HepG2 (cell line): ENCODE data around the gene TOR4A. TPM values are rescaled to one million over a fixed set of nuclear protein-coding genes. Genes with fewer than 3 reads are reported as not detected.

ENCODE experiments used
- AHDC1 ChIP-seq: sonication (generic); formaldehyde crosslinking; IDR thresholded peaks from 2 replicates; pipeline ENCODE4 v1.5.1; 2020; ENCODE audit warnings: mild to moderate bottlenecking, missing genetic modification reagents, borderline replicate concordance
- CSRNP2 ChIP-seq: sonication (generic); formaldehyde crosslinking; conservative IDR thresholded peaks from 2 replicates; pipeline ENCODE4 v1.8.0; 2022; ENCODE audit warnings: low read depth, missing genetic modification reagents
- SALL2 ChIP-seq: sonication (generic); formaldehyde crosslinking; IDR thresholded peaks from 2 replicates; pipeline ENCODE4 v1.8.1; 2023; ENCODE audit warnings: mild to moderate bottlenecking, missing genetic modification reagents, inconsistent platforms
- SIX1 ChIP-seq: sonication (generic); formaldehyde crosslinking; IDR thresholded peaks from 2 replicates; pipeline ENCODE4 v1.4.0; 2020; ENCODE audit warnings: missing genetic modification reagents, borderline replicate concordance
- SP4 ChIP-seq: sonication (generic); formaldehyde crosslinking; IDR thresholded peaks from 2 replicates; pipeline ENCODE4 v1.8.1; 2023; ENCODE audit warnings: mild to moderate bottlenecking, missing genetic modification reagents
- TBP ChIP-seq: sonication (generic); formaldehyde crosslinking; IDR thresholded peaks from 2 replicates; pipeline ENCODE4 v1.5.0; 2020; ENCODE audit warnings: missing genetic modification reagents
- XBP1 ChIP-seq: sonication (generic); formaldehyde crosslinking; IDR thresholded peaks from 2 replicates; pipeline ENCODE4 v1.5.0; 2020; ENCODE audit warnings: missing genetic modification reagents
- ZFY ChIP-seq: sonication (generic); formaldehyde crosslinking; IDR thresholded peaks from 2 replicates; pipeline ENCODE4 v1.4.0; 2020; ENCODE audit warnings: missing genetic modification reagents
- ZNF180 ChIP-seq: sonication (generic); formaldehyde crosslinking; IDR thresholded peaks from 2 replicates; pipeline ENCODE4 v1.4.0; 2020; ENCODE audit warnings: low read depth, missing genetic modification reagents, borderline replicate concordance
- ZNF354B ChIP-seq: sonication (generic); formaldehyde crosslinking; IDR thresholded peaks from 2 replicates; pipeline ENCODE4 v1.8.0; 2022; ENCODE audit warnings: mild to moderate bottlenecking, missing genetic modification reagents
- ZNF570 ChIP-seq: sonication (generic); formaldehyde crosslinking; IDR thresholded peaks from 2 replicates; pipeline ENCODE4 v1.4.0; 2020; ENCODE audit warnings: mild to moderate bottlenecking, missing genetic modification reagents, borderline replicate concordance
- ZNF639 ChIP-seq: conservative IDR thresholded peaks from 2 replicates; pipeline ENCODE4 v1.6.1; 2018; ENCODE audit warnings: missing genetic modification reagents
- polyA plus RNA-seq, 8 experiments: library from polyadenylated mRNA; depleted of rRNA in 3 of 8; stranded (reverse) in 7 of 8; unstranded in 1 of 8; fragments of >200 nt; fragmentation: Illumina TruSeq in 4 of 8; extraction: Trizol in 4 of 8; gene quantifications; 2 replicates each; pipeline versions ENCODE4 v1.2.1 to v1.2.3, GENCODE V29; 2011 to 2016; ENCODE audit warnings: low read depth in 4 of 8, missing spikeins in 1 of 8, mixed read lengths in 1 of 8; ENCODE audit not compliant: insufficient read depth in 1 of 8
- total RNA-seq, 5 experiments: library from RNA; depleted of rRNA; stranded (reverse); fragments of >200 nt; fragmentation: Illumina TruSeq; extraction: Trizol; gene quantifications; 2 replicates each; pipeline ENCODE4 v1.2.3, GENCODE V29; 2016; ENCODE audit warnings: low read depth in 1 of 5
- TF ChIP-seq, protein P1 (sequence below): sonication (generic); formaldehyde crosslinking; IDR thresholded peaks from 2 replicates; pipeline ENCODE4 v1.5.0; 2020; ENCODE audit warnings: mild to moderate bottlenecking, missing genetic modification reagents, borderline replicate concordance
- TF ChIP-seq, protein P2 (sequence below): sonication (generic); formaldehyde crosslinking; IDR thresholded peaks from 2 replicates; pipeline ENCODE4 v1.5.0; 2020; ENCODE audit warnings: missing genetic modification reagents
- TF ChIP-seq, protein P3 (sequence below): sonication (generic); formaldehyde crosslinking; IDR thresholded peaks from 2 replicates; pipeline ENCODE4 v1.8.1; 2023; ENCODE audit warnings: mild to moderate bottlenecking, moderate library complexity, missing genetic modification reagents

TOR4A gene
- total and polyA plus RNA-seq, 2 of the 13 experiments (the other 11 are each of a cell fraction or from before 2014, with no cell fraction given) = 11.1 to 14.2 TPM

DNA sequence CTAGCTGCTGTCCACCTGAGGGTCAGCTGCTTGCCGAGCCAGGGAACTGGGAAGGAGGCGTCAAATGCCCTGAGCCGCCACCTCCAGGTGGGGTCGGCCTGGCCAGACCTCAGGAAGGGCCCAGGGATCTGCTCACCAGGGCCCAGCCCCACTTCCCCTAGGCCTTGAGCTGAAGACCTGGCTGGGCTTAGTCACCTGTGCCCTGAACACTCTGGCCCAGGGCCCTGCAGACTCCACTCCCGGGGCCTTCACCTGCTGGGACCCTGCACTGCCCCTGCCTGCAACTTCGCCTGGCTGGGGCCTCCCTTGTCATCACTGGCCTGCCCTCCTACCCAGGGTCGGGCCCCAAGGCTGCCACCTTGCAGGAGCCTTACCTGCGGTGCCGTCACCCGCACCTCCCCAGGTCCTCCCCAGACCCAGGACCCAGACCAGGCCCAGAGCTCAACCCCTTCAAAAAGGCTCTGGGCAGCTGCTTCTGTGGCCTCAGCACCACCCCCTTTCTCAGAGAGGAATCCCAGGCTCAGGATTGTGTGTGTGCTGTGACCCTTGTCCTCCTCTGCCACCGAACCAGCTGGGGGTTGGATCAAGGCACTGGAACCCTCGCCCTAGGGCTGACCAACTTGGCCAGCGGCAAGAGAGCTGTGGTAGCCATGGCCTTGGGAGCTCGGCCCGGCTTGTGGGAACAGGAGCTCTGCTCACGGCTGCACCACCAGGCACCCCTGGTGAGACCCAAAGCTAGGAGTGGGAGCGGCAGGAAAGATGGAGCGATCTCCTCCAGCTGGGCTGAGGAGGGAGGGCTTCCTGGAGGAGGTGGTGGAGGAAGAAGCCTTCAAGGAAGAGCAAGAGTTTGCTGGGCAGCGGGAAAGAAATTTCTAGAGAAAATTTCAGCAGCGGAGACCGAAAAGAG is 23.6 kb upstream of the TOR4A start (continued):
- TF ChIP-seq AHDC1 (no peak), SIX1 (CRISPR knock-in tag) (no peak), SP4 (CRISPR knock-in tag) (no peak), ZNF639 (CRISPR knock-in tag) (no peak), XBP1 (CRISPR knock-in tag) (no peak), SALL2 (CRISPR knock-in tag) (no peak), ZNF180 (CRISPR knock-in tag) (no peak), CSRNP2 (no peak), TBP (CRISPR knock-in tag) (no peak), ZFY (CRISPR knock-in tag) (peak; percentile 56; the same call in 1 of the 2 replicates), ZNF570 (CRISPR knock-in tag) (no peak), ZNF354B (no peak)
- TF ChIP-seq, protein P1, sequence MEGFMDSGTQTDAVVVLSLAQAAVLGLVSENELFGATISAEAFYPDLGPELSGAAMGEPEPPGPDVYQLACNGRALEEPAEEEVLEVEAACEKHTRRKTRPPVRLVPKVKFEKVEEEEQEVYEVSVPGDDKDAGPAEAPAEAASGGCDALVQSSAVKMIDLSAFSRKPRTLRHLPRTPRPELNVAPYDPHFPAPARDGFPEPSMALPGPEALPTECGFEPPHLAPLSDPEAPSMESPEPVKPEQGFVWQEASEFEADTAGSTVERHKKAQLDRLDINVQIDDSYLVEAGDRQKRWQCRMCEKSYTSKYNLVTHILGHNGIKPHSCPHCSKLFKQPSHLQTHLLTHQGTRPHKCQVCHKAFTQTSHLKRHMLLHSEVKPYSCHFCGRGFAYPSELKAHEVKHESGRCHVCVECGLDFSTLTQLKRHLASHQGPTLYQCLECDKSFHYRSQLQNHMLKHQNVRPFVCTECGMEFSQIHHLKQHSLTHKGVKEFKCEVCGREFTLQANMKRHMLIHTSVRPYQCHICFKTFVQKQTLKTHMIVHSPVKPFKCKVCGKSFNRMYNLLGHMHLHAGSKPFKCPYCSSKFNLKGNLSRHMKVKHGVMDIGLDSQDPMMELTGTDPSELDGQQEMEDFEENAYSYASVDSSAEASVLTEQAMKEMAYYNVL (CRISPR knock-in tag) = 0 out of 2 replicates have a peak, but pooled peaks have one; percentile 45
- TF ChIP-seq, protein P2, sequence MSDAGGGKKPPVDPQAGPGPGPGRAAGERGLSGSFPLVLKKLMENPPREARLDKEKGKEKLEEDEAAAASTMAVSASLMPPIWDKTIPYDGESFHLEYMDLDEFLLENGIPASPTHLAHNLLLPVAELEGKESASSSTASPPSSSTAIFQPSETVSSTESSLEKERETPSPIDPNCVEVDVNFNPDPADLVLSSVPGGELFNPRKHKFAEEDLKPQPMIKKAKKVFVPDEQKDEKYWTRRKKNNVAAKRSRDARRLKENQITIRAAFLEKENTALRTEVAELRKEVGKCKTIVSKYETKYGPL = no peak
- TF ChIP-seq, protein P3, sequence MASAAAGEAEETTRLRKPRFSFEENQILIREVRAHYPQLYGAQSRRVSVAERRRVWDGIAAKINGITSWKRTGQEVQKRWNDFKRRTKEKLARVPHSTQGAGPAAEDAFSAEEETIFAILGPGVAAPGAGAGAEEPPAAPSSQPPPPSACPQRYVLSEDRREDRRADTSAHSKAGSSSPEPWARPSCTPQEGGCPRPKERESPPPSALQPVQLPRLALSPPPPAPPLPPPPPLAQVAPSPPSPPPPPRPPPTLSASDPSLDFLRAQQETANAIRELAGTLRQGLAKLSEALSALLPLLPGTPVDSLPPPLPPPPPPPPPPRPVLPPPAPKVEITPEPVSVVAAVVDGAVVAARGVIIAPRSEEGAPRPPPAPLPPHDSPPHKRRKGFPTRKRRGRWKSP = no peak
